HG03045 (cell line): Measurements from ENCODE around the gene GBP5.
A peak's percentile ranks its signal among the peaks of the same experiment; 100 is the strongest.

Experiments
- ATAC-seq: cut with Tn5 transposase; IDR thresholded peaks from one replicate; pipeline ENCODE4 v1.9.1; 2021; ENCODE audit warnings: mild to moderate bottlenecking, moderate library complexity; ENCODE audit not compliant: unreplicated experiment

GBP5 gene

GRCh38 chr1:89272269-89273041 lies at the start of gene GBP5:
GBP5 (minus strand) TSS chr1:89272860; CDS start chr1:89269555, 3,305 bp downstream.
- ATAC-seq: peak; percentile 81

- ATAC-seq: no peak
Measured at GRCh38 chr1:89322402-89322801, 49.7 kb upstream of the GBP5 start.

- no peak for ATAC-seq
Measured at GRCh38 chr1:89312572-89312971, 39.9 kb upstream of the GBP5 start.

GRCh38 chr1:89311757-89312156 lies 39.1 kb upstream of the GBP5 start:
- ATAC-seq: no peak

- no peak for ATAC-seq
Measured at GRCh38 chr1:89310976-89311375, 38.3 kb upstream of the GBP5 start.

- peak; percentile 79 for ATAC-seq
Measured at GRCh38 chr1:89310505-89310904, 37.8 kb upstream of the GBP5 start.

- ATAC-seq: no peak
Measured at GRCh38 chr1:89309828-89310227, 37.2 kb upstream of the GBP5 start.

GRCh38 chr1:89306273-89306672 lies 33.6 kb upstream of the GBP5 start:
- no peak for ATAC-seq

- ATAC-seq: no peak
Measured at GRCh38 chr1:89305493-89305892, 32.8 kb upstream of the GBP5 start.

GRCh38 chr1:89304572-89305230 lies 32.0 kb upstream of the GBP5 start:
- ATAC-seq: no peak

- no peak for ATAC-seq
Measured at GRCh38 chr1:89302697-89303332, 30.2 kb upstream of the GBP5 start.

GRCh38 chr1:89299739-89300463 lies 27.2 kb upstream of the GBP5 start:
- ATAC-seq: peak; percentile 86

GRCh38 chr1:89298461-89298860 lies 25.8 kb upstream of the GBP5 start:
- peak; percentile 47 for ATAC-seq

- ATAC-seq: no peak
Measured at GRCh38 chr1:89295187-89295586, 22.5 kb upstream of the GBP5 start.

- no peak for ATAC-seq
Measured at GRCh38 chr1:89291276-89291675, 18.6 kb upstream of the GBP5 start.

- ATAC-seq: no peak
Measured at GRCh38 chr1:89288051-89288340, 15.3 kb upstream of the GBP5 start.

- peak; percentile 31 for ATAC-seq
Measured at GRCh38 chr1:89287181-89288050, 14.8 kb upstream of the GBP5 start.

GRCh38 chr1:89286549-89287180 lies 14.0 kb upstream of the GBP5 start:
- ATAC-seq: peak; percentile 83

- no peak for ATAC-seq
Measured at GRCh38 chr1:89285745-89286380, 13.2 kb upstream of the GBP5 start.
